K562 (cell line): ENCODE measurements around the gene DNAH9. TPM values are rescaled to one million over a fixed set of nuclear protein-coding genes. Genes with fewer than 3 reads are reported as not detected.

Experiments
- ATAC-seq: fragments of 200-7000 bp; cut with Tn5 transposase; 3 replicates; pipeline ENCODE4 v1.9.1; 2020; ENCODE audit warnings: moderate library complexity
- BruUV-seq: library from RNA; stranded (reverse); fragments of 400-500 nt; replicated peaks from 2 replicates; lab custom pipeline; 2021; lab: Mats Ljungman, UMichigan
- CTCF ChIA-PET: fragments of 300-600 bp; formaldehyde crosslinking; extraction: SDS; loops from one replicate; lab custom pipeline; 2021; ENCODE audit warnings: low intra/inter-chr PET ratio; lab: Yijun Ruan, JAX
- POLR2A ChIA-PET: fragments of 300-600, 350-650 bp; sonication (Branson Sonifier 250); formaldehyde crosslinking; extraction: SDS; loops from one replicate; lab custom pipeline; 2021; ENCODE audit warnings: antibody characterized with exemption, inconsistent platforms; lab: Yijun Ruan, JAX
- DNase-seq, 4 experiments: peaks; one replicate each; pipeline versions ENCODE4 v3.0.0 to v3.0.0-alpha.2; 2011 to 2018; ENCODE audit warnings: low spot score in 3 of 4, mixed read lengths in 3 of 4; ENCODE audit errors: extremely low read depth in 1 of 4
- FAIRE-seq: peaks from 2 replicates; lab custom pipeline; 2011; peaks lifted over from hg19 to GRCh38; lab: Jason Lieb, UNC
- H2AFZ ChIP-seq: 2 replicates; pipeline ENCODE4 v1.6.0; 2011; ENCODE audit warnings: low read depth, low read length, control low read depth, inconsistent platforms
- H3K27ac ChIP-seq: fragments of 200-600 bp; 3 replicates; pipeline ENCODE4 v1.8.0; 2011; ENCODE audit warnings: low read depth, mild to moderate bottlenecking, control low read depth, inconsistent platforms, low read length, moderate library complexity, mixed read lengths; ENCODE audit errors: extremely low read depth
- H3K27me3 ChIP-seq, 2 experiments: fragments of 300-600 bp in 1 of 2; 2 replicates in 1 of 2; 3 replicates in 1 of 2; pipeline versions ENCODE4 v1.6.0 to v1.8.0; 2011; ENCODE audit warnings: inconsistent platforms in 2 of 2, low read length in 2 of 2, mild to moderate bottlenecking in 1 of 2, mixed read lengths in 1 of 2, moderate library complexity in 1 of 2; ENCODE audit not compliant: control insufficient read depth in 2 of 2, insufficient read depth in 2 of 2
- H3K36me3 ChIP-seq: fragments of 300-600 bp; 3 replicates; pipeline ENCODE4 v1.8.0; 2011; ENCODE audit warnings: mild to moderate bottlenecking, low read length, inconsistent platforms; ENCODE audit not compliant: control insufficient read depth, insufficient read depth
- H3K4me1 ChIP-seq, 2 experiments: fragments of 200-600 bp in 1 of 2; replicated peaks in 1 of 2; 2 replicates in 1 of 2; 3 replicates in 1 of 2; pipeline versions ENCODE4 v1.5.1 to v1.8.0; 2011; ENCODE audit warnings: inconsistent platforms in 2 of 2, low read length in 2 of 2, mild to moderate bottlenecking in 1 of 2, mixed read lengths in 1 of 2, moderate library complexity in 1 of 2; ENCODE audit not compliant: control insufficient read depth in 2 of 2, insufficient read depth in 2 of 2
- H3K4me2 ChIP-seq: 2 replicates; pipeline ENCODE4 v1.6.1; 2011; ENCODE audit warnings: low read length, control low read depth, inconsistent platforms, mixed read lengths; ENCODE audit not compliant: insufficient read depth
- H3K4me3 ChIP-seq: fragments of 200-600 bp; sonication (generic), shearing (Covaris generic); 2 replicates; pipeline ENCODE4 v1.5.1; 2016; ENCODE audit warnings: control low read depth, inconsistent platforms
- H3K79me2 ChIP-seq: fragments of 200-600 bp; 3 replicates; pipeline ENCODE4 v1.8.0; 2011; ENCODE audit warnings: low read length, inconsistent platforms; ENCODE audit not compliant: control insufficient read depth, insufficient read depth
- H3K9ac ChIP-seq, 2 experiments: 2 replicates each; pipeline versions ENCODE4 v1.6.0 to v1.6.1; 2011; ENCODE audit warnings: low read depth in 2 of 2, low read length in 2 of 2, control low read depth in 1 of 2, inconsistent platforms in 1 of 2, mild to moderate bottlenecking in 1 of 2, mixed read lengths in 1 of 2; ENCODE audit not compliant: insufficient read depth in 1 of 2
- H3K9me1 ChIP-seq: one replicate; pipeline ENCODE4 v1.6.0; 2011; ENCODE audit warnings: inconsistent platforms, mild to moderate bottlenecking, low read length, moderate library complexity; ENCODE audit not compliant: control insufficient read depth, insufficient read depth
- H3K9me3 ChIP-seq: replicated peaks from 2 replicates; pipeline ENCODE4 v1.5.1; 2011; ENCODE audit warnings: low read depth, low read length, inconsistent platforms; ENCODE audit not compliant: control insufficient read depth, insufficient read depth
- H4K20me1 ChIP-seq: replicated peaks from 2 replicates; pipeline ENCODE4 v1.6.1; 2011; ENCODE audit warnings: low read length, inconsistent platforms, mixed read lengths; ENCODE audit not compliant: control insufficient read depth, insufficient read depth
- CEBPG ChIP-seq, 3 experiments: fragments of 200-800 bp in 1 of 3; sonication (Bioruptor generic) in 1 of 3; sonication (generic) in 1 of 3; formaldehyde crosslinking in 1 of 3; IDR thresholded peaks in 2 of 3; conservative IDR thresholded peaks in 1 of 3; 2 replicates each; pipeline versions ENCODE4 v1.6.1 to v1.8.0; 2016 to 2022; ENCODE audit warnings: missing compliant biosample characterization in 2 of 3, missing genetic modification characterization in 2 of 3, mild to moderate bottlenecking in 1 of 3, missing genetic modification reagents in 1 of 3
- NFE2 ChIP-seq: IDR thresholded peaks from 2 replicates; pipeline ENCODE4 v1.6.1; 2014; ENCODE audit warnings: antibody characterized with exemption, low read depth
- PHB ChIP-seq: fragments of 250-450 bp; sonication (Bioruptor Pico); IDR thresholded peaks from 2 replicates; pipeline ENCODE4 v1.5.0; 2021
- PML ChIP-seq: IDR thresholded peaks from 2 replicates; pipeline ENCODE4 v1.6.1; 2012; ENCODE audit warnings: low read length, inconsistent platforms
- SUPT5H ChIP-seq: fragments of 450-650 bp; IDR thresholded peaks from 2 replicates; pipeline ENCODE4 v1.6.1; 2016
- WGBS: fragments of 100-300 bp; shearing (Covaris generic); methylation state at CpG from one replicate; pipeline ENCODE4 v1.1.6; 2016; ENCODE audit warnings: low coverage, mixed read lengths; ENCODE audit not compliant: insufficient coverage; ENCODE audit errors: missing lambda C conversion rate; 5-methylcytosine and 5-hydroxymethylcytosine counted together
- in situ Hi-C: fragments of 300-500 bp; cut with MboI; formaldehyde crosslinking; loops from 4 replicates; pipeline ENCODE4 v1.15.0; 2018; ENCODE audit warnings: inconsistent platforms, mixed read lengths
- intact Hi-C: fragments of 100-400 bp; cut with micrococcal nuclease; formaldehyde crosslinking; loops from 2 replicates; pipeline ENCODE4 v1.14.2; 2022
- polyA plus RNA-seq, 8 experiments: library from polyadenylated mRNA; depleted of rRNA in 4 of 8; stranded (reverse) in 5 of 8; unstranded in 3 of 8; fragments of >200 nt; fragmentation: Nextera tagmentation in 2 of 8; fragmentation: Illumina TruSeq in 1 of 8; extraction: Ambion mirVana in 2 of 8; extraction: Trizol in 1 of 8; gene quantifications; 2 replicates each; pipeline versions ENCODE4 v1.2.1 to v1.2.3, GENCODE V29; 2011 to 2014; ENCODE audit warnings: inconsistent platforms in 1 of 8, missing spikeins in 1 of 8
- total RNA-seq, 7 experiments: library from RNA; depleted of rRNA in 6 of 7; stranded (reverse); fragments of >200 nt in 6 of 7; fragmentation: Illumina TruSeq in 2 of 7; extraction: Trizol in 2 of 7; gene quantifications; 2 replicates each; pipeline versions ENCODE4 v1.2.1 to v1.2.3, GENCODE V29; 2011 to 2021; ENCODE audit warnings: low replicate concordance in 1 of 7
- TF ChIP-seq, protein P1 (sequence below): sonication (generic); formaldehyde crosslinking; IDR thresholded peaks from 2 replicates; pipeline ENCODE4 v1.8.1; 2023; ENCODE audit warnings: mild to moderate bottlenecking, missing genetic modification reagents
- TF ChIP-seq, protein P2 (sequence below), 3 experiments: IDR thresholded peaks in 2 of 3; conservative IDR thresholded peaks in 1 of 3; 2 replicates each; pipeline ENCODE4 v1.5.1; 2011 to 2012; ENCODE audit warnings: low read length in 3 of 3, mild to moderate bottlenecking in 3 of 3, control low read depth in 2 of 3, improper control_type of control experiment in 1 of 3, inconsistent platforms in 1 of 3, low read depth in 1 of 3, mixed read lengths in 1 of 3, moderate library complexity in 1 of 3; ENCODE audit not compliant: insufficient read depth in 2 of 3

The DNAH9 gene
- total and polyA plus RNA-seq, 9 of the 15 experiments (the other 6 are each of a cell fraction or from before 2014, with no cell fraction given): not detected

DNA sequence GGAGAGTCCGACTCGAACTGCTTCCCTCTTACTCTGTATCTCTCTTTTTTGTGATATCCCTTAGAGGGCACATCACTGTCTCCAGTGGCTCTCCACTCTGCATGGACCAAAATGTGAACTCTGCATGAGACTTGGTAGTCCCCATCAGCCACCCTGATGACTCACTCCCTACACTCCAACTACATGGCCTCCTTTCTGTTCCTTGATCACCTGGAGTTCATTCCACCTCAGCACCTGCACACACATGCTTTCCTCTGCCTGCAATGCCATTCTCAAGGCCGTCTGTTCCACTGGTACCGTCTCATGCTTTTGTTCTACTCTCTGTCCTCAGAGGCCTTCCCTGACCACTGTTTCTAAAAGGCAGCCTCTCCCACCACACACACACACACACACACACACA is 109.3 kb downstream of the DNAH9 start (continued):
- no peak for TF ChIP-seq PML
- no peak for TF ChIP-seq NFE2
- TF ChIP-seq SUPT5H: no peak
- TF ChIP-seq PHB (CRISPR knock-in tag): no peak

DNA sequence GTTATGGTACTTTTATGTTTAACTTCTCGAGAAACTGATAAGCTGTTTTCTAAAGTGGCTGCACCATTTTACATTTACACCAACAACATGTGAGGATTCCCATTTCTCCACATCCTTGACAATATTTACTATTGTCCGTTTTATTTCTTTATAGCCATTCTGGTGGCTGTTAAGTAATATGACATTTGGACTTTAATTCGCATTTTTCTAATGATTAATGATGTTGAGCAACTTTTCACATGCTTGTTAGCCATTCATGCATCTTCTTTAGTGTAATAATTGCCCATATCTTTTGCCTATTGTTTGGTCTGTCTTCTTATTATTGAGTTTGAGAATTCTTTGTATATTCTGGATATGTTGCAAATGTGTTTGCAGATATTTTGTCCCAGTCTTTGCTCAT is 114.2 kb downstream of the DNAH9 start:
- ChIA-PET CTCF (no interaction called here), POLR2A (interaction anchor here (0.5 to 0.6 kb wide), 2 partner anchors 12 to 60 kb away, joined by 3 read pairs; no protein-coding TSS in a partner anchor)
- Histone ChIP-seq H3K4me1 (no peaks in the 10 kb centered on the region), H3K4me3 (no peak overlapping the region), H3K9ac (no peak overlapping the region), H3K27ac (no peak overlapping the region), H2AFZ (no peak overlapping the region), H3K9me3 (no peaks in the 10 kb centered on the region), H3K79me2 (no peaks in the 10 kb centered on the region), H3K27me3 (no peaks in the 10 kb centered on the region), H3K36me3 (no peaks in the 10 kb centered on the region), H4K20me1 (no peaks in the 10 kb centered on the region), H3K4me2 (no peak overlapping the region), H3K9me1 (no peaks in the 10 kb centered on the region)
- intact Hi-C loops (no loop called here), in situ Hi-C loops (no loop called here)
- FAIRE-seq (no peak), ATAC-seq (no peak), DNase-seq (no peak)
- no TSS peak for BruUV-seq
- whole genome bisulfite sequencing: 0% methylated on average over 3 of the region's 3 CpGs
- TF ChIP-seq, protein P1, sequence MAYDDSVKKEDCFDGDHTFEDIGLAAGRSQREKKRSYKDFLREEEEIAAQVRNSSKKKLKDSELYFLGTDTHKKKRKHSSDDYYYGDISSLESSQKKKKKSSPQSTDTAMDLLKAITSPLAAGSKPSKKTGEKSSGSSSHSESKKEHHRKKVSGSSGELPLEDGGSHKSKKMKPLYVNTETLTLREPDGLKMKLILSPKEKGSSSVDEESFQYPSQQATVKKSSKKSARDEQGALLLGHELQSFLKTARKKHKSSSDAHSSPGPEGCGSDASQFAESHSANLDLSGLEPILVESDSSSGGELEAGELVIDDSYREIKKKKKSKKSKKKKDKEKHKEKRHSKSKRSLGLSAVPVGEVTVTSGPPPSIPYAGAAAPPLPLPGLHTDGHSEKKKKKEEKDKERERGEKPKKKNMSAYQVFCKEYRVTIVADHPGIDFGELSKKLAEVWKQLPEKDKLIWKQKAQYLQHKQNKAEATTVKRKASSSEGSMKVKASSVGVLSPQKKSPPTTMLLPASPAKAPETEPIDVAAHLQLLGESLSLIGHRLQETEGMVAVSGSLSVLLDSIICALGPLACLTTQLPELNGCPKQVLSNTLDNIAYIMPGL: no peak
- TF ChIP-seq CEBPG (CRISPR knock-in tag; IDR thresholded peaks at IDR 0.05) (no peak), CEBPG (tag; conservative IDR thresholded peaks at IDR 0.05 in 1 of 2, IDR thresholded peaks at IDR 0.05 in 1 of 2) (peak in 1 of 2 experiments; percentile 13; a peak in 1 of 4 replicates)
- TF ChIP-seq, protein P2, sequence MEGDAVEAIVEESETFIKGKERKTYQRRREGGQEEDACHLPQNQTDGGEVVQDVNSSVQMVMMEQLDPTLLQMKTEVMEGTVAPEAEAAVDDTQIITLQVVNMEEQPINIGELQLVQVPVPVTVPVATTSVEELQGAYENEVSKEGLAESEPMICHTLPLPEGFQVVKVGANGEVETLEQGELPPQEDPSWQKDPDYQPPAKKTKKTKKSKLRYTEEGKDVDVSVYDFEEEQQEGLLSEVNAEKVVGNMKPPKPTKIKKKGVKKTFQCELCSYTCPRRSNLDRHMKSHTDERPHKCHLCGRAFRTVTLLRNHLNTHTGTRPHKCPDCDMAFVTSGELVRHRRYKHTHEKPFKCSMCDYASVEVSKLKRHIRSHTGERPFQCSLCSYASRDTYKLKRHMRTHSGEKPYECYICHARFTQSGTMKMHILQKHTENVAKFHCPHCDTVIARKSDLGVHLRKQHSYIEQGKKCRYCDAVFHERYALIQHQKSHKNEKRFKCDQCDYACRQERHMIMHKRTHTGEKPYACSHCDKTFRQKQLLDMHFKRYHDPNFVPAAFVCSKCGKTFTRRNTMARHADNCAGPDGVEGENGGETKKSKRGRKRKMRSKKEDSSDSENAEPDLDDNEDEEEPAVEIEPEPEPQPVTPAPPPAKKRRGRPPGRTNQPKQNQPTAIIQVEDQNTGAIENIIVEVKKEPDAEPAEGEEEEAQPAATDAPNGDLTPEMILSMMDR (IDR thresholded peaks at IDR 0.05 in 2 of 3, conservative IDR thresholded peaks at IDR 0.05 in 1 of 3; ENCODE audit: insufficient read depth in 2 of 3, low read depth in 1 of 3, low read length in 3 of 3): no peak
